Right lung (tissue), 5 donors: ENCODE results near the gene ABCA10. TPM values are rescaled to one million over a fixed set of nuclear protein-coding genes. Genes with fewer than 3 reads are reported as not detected.

Experiments
- DNase-seq, 2 donors: peaks; one replicate each; pipeline ENCODE4 v3.0.0-alpha.2; 2013
- polyA plus RNA-seq, 5 donors: library from polyadenylated mRNA; unstranded; fragments of 120-200 nt; gene quantifications; one replicate each; pipeline versions ENCODE4 v1.2.1 to v1.2.3, GENCODE V29; 2013; ENCODE audit warnings: inconsistent platforms in 1 of 5, low replicate concordance in 1 of 5; ENCODE audit not compliant: insufficient read length in 5 of 5, insufficient read depth in 1 of 5

The ABCA10 gene
- polyA plus RNA-seq, 5 donors, result 4.4 to 18.2 (median 9.7) TPM

DNA sequence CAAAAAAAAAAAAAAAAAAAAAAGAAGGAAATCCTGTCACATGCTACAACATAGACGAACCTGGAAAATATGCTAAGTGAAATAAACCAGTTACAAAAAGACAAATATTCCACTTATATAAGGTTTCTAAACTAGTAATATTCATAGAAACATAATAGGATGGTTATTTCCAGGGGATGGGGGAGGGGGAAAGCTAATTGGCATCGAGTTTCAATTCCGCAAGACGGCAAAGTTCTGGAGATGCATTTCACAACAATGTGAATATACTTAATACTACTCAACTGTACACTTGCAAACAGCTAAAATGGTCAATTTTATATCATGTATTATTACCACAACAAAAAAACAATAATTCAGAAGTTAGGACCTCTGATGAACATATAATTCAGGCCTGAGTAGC, 130.0 kb downstream of the ABCA10 start:
- no peak for DNase-seq

Other genes starting within 250 kb of the ABCA10 start
- gene ABCA9, start 167.9 kb downstream of the ABCA10 start, polyA plus RNA-seq, result 10 to 100 TPM in 2 of 5 donors, 1 to 10 TPM in 3; 3.3 to 13.2 (median 9.9) TPM
- gene ABCA6, start 86.9 kb downstream of the ABCA10 start, polyA plus RNA-seq, result 10 to 100 TPM; 14.4 to 64.4 (median 54.2) TPM
- 10 to 100 TPM; 12.9 to 30.0 (median 22.3) TPM for gene ABCA5, start 98.3 kb upstream of the ABCA10 start, polyA plus RNA-seq
- gene MAP2K6, start 185.9 kb upstream of the ABCA10 start, polyA plus RNA-seq, result 10 to 100 TPM; 14.5 to 25.0 (median 23.4) TPM